Stimulated activated CD4-positive, alpha-beta T cell treated with anti-CD3 and anti-CD28 coated beads, Interleukin-2, amount 100 ng/mL, for 48 hours (primary cell): ENCODE measurements around the gene CDC42BPB.

Experiments
- DNase-seq, 2 donors: peaks; one replicate each; pipeline ENCODE4 v3.0.0-alpha.2; 2020

Gene CDC42BPB

DNA sequence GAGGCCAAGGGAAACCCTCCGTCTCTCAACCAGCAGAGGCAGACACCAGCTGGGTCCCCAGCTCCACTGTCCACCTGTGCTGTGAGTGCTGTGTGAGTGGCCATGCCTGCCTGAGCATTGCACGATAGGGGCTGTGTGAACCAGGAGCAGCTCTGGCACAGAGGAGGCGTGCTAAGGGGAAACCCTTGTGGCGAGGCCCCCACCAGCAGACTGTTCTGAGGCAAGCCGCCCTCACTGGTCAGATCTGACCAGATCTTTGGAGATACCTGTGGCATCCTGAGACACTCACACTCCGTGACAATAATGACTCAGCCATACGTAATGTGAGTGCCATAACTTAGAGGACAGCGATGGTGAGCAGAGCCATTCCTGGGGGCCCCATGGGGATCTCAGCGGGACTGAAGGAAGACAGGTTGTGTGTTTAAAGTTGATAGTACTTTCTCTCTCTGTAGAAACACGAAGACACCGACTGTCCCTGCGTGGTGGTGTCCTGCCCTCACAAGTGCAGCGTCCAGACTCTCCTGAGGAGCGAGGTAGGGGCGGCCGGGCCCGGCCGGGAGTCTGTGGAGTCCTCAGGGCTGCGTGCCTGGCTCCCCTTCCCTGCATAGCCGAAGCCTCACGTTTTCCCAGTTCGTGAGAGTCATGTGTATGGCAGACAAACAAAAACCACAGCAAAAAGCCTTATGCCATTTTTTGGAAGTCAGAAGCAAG is 171.5 kb downstream of the CDC42BPB start:
- no peak for DNase-seq

DNA sequence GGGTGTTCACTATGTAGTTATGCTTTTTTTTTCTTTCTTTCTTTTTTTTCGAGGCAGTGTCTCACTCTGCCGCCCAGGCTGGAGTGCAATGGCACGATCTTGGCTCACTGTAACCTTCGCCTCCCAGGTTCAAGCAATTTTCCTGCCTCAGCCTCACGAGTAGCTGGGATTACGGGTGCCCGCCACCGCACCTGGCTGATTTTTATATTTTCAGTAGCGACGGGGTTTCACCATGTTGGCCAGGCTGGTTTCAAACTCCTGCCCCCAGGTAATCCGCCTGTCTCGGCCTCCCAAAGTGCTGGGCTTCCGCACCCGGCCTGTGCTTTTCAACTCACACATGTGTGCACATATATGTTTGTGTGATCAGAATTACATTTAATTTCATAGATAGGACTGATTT is 173.8 kb downstream of the CDC42BPB start:
- DNase-seq = no peak

- DNase-seq = peak in 1 of 2 donors; percentile 15
Observed at GRCh38 chr14:102883089-102883541, 174.2 kb downstream of the CDC42BPB start.
